Stimulated activated CD4-positive, alpha-beta T cell treated with anti-CD3 and anti-CD28 coated beads, Interleukin-4, amount 100 ng/mL, for 1 hour (primary cell): ENCODE measurements around the gene DNAAF5.

Experiments
- DNase-seq: peaks from one replicate; pipeline ENCODE4 v3.0.0-alpha.2; 2020

DNAAF5 gene

DNA sequence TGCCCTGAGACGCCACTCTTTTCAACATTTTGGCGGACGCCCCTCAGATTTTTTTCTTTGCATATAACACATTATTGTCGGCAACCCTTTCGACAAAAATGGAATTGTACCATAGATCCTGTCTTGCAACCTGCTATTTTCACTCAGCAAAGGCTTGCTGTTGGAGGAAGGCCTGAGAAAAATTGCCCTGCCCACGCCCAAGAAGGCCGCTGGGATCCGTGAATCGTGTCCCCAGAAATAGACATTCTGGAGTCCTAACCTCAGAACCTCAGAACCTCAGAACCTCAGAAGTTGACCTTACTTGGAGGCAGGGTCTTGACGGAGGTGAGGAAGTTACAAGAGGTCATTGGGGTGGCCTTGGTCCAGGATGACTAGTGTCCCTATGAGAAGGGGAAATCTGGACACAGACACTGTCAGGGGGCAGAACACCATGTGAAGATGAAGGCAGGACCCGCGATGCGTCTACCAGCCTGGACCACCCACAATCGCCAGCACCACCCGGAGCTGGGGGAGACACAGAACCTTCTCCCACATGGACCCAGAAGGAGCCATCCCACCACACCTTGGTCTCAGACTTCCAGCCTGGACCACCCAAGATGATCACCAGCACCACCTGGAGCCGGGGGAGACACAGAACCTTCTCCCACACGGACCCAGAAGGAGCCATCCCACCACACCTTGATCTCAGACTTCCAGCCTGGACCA is 19.1 kb upstream of the DNAAF5 start:
- DNase-seq, result no peak

DNA sequence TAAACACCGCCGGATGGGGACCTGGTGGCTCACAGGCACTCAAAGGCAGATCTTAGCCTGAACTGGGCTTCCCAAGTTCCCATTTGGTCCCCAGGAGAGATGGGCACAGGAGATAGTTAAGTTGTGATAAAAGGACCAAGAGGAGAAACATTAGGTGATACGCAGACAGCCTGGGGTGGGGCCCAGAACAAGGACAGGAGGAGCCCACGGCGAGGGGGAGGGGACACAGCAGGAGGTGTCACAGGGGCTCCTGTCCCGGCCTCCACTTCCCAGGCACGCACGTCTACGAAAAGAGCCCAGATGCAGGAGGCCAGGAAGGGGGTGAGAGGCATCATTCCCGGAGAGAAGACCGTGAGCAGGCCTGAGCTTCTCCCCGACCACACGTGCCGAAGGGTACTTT is 16.3 kb upstream of the DNAAF5 start:
- DNase-seq, result no peak

DNA sequence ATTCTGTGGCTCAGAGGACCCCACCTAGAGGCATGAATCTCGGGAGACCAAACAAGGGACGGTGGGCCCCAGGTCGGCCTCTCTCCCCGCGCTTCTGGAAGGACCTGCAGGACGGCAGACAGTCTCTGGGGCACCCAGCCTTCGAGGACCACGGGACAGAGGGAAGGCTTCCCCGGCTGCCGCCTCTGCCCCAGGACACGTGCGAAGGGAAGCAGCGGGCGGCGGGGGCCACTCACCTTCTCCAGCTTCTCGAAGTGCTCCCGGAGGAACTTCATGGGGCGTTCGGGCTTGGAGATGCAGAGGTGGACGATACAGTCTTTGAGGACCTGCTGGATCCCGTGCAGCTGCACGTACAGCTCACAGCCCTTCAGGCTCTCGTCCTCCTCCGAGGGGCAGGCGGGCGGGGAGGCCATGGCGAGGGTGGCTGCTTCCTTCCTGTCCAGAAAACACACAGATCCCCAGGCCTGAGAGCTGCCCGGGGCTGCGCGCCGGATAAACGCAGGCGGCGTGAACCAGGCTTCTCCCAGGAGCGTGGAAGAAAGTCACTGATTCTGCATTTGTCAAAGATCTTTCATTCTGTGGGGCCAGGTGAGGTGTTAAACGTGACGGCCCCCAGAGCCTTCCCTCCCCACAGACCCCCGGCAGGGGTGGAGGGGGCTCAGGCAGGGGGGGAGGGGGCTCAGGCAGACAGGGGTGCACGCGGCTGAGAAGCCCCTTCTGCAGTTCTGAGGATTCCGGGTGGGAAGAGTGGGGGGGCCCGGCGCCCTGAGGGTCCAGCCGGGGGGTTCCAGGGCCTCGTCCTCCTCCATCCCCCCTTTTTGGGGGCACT is 15.2 kb upstream of the DNAAF5 start:
- DNase-seq, result no peak

DNA sequence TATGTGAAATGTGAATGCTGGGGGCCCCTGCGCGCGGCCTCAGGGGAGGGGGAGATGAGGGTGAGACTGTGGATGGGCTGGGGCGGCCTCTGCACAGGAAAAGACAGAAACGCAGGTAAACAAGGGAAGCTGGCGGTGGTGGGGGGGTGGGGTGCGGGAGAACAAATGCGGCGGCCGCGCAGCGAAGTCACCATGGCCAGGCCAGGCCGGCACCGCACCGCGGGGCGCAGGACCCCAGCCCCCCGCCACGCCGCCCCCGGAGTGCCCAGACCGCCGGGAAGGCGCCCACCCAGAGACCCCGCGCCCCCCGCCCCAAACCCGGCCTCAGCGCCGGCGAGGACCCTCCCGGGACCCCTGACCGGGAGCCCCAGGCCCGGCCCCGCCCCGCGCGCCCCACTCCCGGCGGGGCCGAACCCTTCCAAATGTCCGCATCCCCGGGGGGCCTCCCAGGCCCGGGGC is 14.5 kb upstream of the DNAAF5 start:
- DNase-seq, result no peak

DNA sequence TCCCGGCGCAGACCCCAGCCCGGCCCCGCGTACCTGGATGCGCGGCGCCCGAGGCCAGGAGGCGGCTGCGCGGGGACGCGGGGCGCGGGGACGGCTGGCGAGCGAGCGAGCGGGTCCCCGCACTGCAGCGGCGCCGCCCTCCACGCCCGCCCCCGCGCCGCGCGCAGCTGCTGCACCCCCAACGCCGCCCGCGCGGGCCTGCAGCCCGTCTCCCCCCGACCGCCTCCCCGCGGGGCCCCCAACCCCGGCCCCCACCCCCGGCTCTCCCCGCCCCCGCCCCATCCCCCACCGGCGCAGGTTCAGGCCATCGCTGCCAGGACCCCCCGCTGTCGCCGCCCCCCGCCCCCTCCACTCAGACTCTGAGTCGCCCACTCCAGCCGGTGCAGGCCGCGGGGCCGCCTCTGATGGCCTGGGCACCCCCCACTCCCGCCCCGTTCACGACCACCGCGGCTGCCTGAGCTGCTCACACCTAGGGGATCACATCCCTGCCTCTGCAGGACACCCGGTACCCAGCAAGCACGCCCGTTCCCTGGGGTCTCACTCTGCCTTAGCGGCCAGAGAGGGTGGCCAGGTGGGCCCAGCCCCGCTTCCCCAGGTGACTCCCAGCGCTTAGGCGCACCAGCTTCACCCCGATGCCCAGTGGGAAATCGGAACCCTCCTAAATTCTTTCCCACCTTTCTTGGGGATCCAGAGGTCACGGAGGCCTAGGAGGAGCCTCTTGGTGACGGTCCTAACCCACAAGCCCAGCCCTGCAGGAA is 13.9 kb upstream of the DNAAF5 start:
- DNase-seq, result peak; percentile 36

DNA sequence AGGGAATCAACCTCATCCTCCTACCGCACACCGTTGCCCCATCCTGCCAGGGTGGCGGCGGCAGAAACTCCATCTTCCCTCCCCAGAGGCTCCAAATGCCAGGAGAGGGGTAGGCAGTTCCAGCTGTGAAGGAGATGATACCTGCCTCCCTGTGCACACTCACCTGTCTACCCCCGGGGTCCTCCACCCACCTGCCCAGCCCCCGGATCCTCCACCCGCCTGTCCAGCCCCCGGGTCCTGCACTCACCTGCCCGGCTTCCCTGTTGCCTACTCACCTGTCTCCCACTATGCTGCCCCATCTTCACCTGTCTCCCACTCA is 13.4 kb upstream of the DNAAF5 start:
- DNase-seq, result no peak

DNA sequence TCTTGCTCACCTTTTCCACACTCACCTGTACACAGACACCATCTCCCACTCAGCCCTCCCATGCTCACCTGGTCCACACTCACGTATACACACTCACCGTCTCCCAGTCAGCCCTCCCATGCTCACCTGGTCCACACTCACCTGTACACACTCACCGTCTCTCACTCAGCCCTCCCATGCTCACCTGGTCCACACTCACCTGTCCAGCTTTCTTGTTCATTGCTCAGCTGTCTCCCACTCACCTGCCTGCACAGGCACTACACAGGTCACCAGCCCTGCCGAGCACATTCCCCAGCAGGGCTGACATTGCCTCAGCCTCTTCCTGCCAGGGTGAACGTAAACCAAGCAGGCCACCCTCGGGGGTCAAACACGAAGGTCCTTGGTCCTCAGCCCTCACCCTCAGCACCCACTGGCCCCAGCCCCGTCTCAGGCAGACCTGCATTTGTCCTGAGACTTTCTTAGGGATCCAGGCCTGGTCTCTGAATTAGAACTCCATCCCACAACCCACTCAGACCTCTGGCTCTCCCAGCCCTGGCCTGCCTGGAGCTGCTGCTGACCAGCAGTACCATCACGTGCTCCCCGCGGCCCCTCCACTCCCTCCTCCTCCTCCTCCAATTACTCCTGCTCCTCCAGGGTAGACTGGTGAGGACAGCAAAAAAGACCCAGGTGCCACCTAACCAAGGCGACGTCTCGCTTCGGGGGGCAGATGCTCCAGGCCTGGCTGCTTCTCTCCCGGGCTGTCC is 12.8 kb upstream of the DNAAF5 start:
- no peak for DNase-seq

DNA sequence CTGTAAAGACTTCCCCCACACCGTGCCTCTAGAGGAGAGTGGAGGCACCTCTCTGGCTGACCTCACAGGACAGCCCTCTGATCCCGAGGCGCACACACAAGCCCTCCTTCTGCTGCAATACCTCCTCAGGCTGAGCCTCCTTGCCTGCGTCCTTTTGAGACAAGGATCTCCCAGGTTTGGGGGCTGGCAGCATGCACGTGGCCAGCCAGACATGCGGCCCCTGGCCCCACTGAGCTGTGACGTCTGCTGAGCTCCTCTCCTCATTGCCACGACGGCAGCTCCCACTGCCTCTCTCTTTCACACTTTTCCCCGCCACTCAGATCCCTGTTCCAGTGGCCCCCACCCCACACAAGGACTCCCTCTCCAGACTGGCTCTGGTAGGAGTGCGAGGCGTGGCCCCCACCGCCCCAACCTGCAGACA is 12.2 kb upstream of the DNAAF5 start:
- no peak for DNase-seq

DNA sequence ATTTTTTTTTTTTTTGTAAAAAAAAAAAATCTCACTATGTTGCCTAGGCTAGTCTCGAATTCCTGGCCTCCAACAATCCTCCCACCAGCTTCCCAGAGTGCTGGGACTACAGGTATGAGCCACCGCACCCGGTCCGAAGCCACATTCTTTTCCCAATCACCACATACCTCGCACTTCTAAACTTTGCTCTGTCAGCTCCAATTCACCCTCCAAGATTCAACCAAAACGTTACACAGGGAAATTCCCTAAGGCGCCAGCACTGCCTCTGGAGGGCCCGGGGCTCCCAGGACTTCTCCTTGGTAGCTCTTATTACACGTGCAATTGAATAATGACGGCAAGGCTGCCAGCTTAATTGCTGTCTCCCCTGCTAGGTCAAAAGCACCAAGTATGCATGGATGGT is 10.3 kb upstream of the DNAAF5 start:
- DNase-seq, result no peak

DNA sequence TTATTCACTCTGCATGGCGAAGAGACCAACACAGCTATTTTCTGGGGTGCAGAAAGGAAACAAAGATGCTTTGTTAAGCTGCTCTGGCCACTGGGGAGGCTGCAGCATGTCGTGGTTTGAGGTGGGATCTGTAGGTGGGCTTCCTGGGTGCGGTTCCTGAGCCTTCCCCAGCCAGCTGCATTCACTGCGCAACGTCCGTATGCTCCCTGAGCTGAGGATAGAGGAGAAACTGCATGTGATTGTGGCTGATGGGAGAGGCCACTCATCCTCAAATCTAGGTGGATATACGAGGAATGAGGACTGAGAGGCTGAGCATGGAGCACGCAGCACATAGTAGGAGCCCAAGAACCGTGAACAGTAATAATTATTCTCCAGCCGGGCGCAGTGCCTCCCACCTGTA is 9.9 kb upstream of the DNAAF5 start:
- DNase-seq, result no peak

DNA sequence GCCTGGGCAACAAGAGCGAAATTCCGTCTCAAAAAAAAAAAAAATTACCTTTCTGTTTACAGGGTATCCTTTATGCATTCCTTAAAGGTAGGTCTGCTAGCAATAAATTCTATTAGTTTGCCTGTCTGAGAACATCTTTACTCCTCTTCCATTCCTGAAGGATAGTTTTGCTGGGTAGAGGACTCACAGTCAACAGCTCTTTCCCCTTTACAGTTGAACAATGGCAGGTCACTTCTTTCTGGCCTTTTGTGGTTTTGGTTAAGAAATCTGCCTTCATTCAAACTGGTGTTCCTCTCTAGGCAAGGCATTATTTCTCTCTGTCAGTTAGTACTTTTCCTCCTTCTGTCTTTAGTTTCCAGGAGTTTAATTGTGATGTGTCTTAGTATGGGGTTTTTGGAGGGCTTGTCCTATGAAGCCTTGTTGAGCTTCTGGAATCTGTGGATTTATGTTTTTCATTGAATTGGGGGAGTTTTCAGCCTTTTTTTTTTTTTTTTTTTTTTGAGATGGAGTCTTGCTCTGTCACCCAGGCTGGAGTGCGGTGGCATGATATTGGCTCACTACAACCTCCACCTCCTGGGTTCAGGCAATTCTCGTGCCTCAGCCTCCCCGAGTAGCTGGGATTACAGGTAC is 4.8 kb upstream of the DNAAF5 start:
- no peak for DNase-seq

DNA sequence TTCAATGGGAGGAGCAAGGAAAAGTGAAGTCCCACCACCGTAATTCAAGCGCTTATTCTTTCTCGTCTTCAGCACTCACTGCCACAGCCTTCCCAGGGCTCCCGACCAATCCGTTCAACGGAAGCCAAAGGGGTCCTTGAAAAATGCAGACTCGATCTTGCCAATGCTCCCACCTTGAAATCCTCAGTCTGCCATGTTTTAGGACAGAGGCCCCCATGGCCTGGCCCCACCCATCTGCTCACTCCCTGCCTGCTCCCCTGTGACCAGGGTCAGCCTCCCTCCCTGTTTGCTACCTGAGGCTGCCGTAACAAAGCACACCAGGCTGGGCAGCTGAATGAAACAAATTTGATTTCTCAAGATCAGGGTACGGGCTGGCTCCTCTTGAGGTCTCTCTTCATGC is 3.0 kb upstream of the DNAAF5 start:
- DNase-seq, result no peak

DNA sequence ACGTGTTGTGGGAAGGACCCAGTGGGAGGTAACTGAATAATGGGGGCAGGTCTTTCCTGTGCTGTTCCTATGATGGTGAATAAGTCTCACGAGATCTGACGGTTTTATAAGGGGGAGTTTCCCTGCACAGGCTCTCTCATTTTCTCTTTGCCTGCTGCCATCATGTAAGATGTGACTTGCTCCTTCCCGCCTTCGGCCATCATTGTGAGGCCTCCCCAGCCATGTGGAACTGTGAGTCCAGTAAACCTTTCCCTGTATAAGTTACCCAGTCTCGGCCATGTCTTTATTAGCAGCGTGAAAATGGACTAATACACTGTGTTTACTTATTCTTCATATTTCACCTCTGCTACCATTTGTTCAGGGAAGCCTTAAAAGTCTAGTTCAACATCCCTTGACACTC is 2.2 kb upstream of the DNAAF5 start:
- DNase-seq, result no peak

DNA sequence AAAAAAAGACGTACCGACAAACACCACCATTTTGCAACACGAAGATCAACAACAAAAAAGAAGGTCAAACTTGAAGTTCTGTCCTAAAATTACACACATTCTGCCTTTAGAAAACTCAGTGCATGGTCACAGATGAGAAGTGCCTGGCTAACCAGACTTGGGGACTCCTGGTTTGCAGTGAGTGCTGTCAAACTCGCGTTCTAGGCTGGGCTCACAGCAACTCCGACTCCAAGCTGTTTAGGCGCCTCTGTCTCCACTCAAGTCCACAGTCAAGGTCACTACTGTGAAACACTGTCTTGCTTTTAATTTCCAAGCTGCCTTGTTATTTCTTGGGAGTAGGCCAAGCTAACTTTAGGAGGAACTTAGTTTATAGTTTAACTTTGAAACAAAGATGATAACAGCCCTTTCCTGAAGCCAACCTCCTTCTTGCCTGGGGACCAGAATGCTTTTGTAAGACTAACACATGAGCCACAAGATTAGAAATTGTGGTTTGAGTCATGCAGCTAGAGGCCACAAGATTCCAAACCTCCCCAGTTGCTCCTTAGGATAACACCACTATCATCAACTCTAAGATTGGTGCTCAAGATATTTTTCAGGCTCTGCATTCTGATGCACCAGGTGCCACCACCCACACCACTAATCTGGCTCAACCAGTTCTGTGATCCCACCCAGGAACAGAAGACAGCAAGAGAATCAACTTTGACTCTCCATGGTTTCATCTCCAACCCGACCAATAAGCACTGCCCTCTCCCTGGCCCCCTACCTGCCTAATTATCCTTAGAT is 1.1 kb upstream of the DNAAF5 start:
- no peak for DNase-seq

DNA sequence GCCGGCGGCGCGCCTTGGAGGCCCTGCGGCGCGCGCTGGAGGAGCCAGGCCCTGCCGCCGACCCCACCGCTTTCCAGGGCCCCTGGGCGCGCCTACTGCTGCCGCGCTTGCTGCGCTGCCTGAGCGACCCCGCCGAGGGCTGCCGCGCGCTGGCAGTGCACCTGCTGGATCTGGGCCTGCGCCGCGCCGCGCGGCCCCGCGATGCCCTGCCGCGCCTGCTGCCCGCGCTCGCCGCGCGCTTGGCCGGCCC is 280 bp downstream of the DNAAF5 start:
- no peak for DNase-seq

DNA sequence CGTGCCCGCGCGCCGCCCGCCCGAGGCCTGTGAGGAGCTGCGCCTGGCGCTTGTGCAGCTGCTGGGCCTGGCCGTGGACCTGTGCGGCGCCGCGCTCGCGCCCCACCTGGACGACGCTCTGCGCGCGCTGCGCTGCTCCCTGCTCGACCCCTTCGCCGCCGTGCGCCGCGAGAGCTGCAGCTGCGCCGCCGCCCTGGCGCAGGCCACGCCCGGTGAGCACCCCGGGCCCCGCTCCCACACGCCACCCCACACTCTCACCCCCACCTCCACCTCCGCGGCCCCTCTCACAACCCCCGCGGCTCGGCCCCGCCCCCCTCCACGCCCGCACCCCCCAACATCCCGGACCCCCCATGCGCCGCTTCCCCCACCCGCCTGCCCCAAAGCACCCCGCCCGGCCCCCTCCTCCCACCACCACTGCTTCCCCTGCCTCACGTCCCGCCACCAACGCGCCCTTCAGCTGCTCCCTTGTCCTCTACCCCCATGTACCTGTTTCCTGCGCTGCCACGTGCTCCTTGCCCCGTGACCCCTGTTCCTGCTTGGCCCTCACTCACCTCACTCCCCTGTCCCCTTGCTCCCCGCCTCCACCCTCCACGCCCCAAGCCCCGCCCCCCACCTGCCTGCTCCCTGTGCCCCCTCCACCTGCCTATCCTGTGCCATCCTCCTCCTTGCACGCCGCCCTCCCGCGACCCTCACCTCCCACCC is 756 bp downstream of the DNAAF5 start, which contains the start of gene PRKAR1B:
Gene PRKAR1B, minus strand, starts transcription at position 178 of the 702 bp plus-strand sequence. CDS start 15,776 bp downstream, outside the sequence.
- peak; percentile 56 for DNase-seq

DNA sequence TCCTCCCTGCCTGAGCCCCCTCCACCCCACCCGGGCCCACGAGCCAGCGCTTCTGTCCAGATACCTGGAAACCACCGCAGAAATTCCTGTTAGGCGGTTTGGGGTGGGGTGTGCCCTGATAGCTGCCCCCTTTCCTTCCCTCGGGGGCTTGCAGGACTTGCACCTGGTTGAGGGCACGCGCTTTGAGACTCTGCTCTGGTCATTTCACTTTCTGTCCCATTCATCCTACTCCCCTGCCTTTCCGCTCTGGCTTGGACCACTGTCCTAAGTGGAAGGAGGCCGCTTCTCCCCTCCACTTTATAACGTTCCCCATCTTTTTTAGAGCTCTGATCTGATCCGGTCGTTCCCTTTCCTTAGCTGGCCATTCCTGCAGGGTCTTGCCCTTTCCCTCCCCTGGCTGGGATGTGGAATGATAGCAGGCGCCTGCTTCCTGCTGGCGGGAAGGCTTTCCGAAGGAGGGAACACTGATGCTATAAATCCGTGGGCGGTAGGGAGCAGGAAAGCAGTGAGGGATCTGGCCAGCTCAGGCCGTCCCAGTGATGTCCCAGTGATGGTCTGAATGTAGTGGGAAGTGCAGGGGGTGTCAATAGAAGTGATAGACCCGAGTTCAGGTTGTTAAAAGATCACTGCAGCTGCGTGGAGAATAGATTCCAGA is 1.4 kb downstream of the DNAAF5 start:
- no peak for DNase-seq

DNA sequence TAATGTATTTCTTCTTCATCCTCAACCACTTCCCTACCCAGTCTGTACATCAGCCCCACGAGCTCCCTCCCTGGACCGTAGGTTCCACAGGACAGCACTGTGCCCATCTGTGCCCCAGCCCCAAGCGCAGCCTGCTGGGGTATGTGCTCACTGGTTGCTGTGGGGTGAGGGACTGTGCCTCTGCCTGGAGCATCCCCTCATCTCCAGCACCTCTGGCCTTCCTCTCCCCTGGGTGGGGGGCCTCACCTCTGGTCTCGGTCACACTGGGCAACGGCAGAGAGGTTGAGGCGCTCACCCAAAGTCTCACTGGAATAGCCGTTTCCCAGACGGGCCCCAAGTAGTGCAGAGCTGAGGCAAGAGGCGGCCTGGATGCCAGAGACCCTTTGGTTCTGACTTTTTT is 2.1 kb downstream of the DNAAF5 start:
- no peak for DNase-seq

DNA sequence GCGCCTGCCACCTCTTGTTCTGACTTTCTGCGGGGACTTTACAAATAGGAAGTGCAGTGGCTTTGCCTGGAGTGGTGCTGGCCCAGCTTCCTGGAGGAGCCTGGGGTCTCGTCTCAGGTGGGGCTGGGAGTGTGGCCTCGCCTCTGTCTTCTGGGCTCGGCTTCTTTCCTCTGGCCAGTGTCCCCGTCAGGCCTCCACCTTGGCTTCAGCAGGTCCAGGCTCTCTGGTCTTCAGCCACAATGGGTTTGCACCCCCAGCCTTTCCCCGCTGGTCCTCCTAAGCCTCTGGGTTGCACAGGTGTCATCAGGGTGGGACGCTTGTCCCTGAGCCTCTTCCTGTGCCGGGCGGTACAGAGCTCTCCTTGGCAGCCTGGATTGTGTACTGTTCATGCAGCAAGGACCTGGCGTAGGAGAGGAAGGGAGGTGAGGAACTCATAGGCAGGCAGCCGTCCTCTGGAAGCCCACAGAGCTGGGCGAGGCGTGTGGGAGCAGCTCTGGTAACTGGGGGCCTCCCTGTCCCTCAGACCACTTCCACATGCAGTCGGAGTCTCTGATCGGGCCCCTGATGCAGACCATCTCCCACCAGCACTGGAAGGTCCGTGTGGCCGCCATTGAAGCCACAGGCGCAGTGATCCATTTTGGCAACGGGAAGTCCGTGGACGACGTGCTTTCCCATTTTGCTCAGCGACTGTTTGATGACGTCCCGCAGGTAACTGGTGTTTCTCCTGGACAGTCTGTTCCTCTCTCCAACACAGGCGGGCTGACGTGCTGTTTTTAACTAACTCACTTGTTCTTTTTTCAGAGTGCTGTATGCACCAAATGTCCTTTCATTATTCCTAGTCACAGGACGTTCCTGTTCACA is 2.9 kb downstream of the DNAAF5 start:
- no peak for DNase-seq
